ENCODE measurements around the gene ZBTB7C. TPM values are rescaled to one million over a fixed set of nuclear protein-coding genes. Genes with fewer than 3 reads are reported as not detected.

ZBTB7C gene
- total RNA-seq, 1 experiment from 2014 or later, result 0.84 TPM

DNA sequence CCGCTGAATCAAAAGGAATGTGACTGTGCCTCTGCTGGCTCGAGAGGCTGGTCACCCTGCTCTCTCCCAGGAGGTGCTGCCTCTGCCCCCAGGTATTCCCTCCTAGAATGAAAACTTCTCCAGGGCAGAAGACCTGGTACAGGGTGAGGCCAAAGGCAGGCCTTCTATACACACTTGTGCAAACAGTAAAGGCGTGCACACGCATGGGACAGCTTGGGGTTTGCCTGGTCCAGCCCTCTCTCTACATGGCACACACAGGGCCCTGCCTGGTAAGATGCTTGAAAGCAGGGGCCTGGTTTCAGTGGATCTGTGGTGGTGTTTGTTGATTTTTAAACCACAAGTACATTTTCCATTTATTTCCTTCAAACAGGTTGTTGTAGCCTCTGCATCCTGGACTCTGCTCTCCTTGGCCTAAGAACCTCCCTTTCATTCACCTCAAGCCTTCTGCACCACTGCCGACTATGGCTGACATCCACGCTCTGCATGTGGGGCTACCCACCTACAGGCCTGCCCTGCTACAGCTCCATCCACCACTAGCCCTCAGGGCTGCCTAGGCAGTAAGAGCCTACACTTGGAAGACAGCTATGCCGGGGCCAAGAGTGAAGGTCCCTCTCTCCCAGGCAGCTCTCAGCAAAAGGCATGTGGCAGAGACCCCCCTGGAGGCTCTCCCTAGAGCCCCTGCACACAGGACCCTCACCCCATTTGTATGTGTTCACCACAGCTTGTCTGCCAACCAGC, 190.7 kb downstream of the ZBTB7C start:
- in situ Hi-C loops (cut with HindIII; ENCODE audit: low pct_unique_long_range_greater_than_20kb, low sequenced_read_pairs), result no loop called here

DNA sequence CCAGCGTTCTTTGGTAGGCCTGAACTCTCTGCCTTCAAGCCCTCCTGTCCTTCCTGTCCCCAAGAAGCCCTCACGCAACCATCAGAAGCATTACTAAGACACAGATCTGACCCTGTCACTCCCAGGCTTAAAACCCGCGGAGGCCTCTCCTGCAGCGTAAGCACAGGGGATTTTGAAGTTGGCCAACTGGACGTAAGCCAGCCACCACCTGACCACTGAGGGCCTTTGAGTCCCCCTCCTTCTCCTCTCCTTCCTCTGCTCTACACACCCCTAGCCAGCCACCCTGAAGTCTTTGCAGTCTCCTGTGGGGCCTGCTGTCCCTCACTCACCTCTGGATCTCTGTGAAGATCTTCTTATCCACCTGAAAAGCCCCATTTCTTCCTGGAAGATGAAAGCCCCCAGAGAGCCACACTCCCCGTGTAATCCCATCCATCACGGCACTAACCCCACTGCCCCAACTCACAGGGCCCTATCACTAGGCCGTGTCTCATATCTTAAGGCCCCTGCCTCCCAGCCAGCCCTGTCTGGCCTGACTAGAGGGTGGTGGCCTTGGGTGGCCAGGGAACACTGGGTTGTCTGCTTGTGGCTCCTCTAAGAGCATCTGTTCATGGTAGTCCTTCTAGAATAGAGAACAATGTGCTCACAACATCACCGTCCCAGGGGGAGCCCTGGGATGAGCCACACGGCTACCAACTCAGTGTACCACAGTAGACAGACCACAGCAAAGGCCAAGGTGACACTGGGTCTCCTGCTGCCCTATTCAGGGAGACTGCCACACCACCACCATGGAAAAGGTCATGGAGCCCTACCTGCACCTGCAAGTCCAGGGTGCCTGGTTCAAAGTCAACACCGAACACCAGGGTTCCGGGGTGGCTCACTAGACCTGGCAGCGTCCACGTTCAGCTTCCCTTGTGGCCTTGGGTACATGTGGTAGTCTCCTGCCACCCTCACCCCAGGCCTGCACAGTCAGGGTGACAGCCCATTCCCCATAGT, 191.6 kb downstream of the ZBTB7C start:
- in situ Hi-C loops (cut with HindIII; ENCODE audit: low pct_unique_long_range_greater_than_20kb, low sequenced_read_pairs), result no loop called here
- DNase-seq (ENCODE audit: low read depth), result no peak

More for the DNA sequence above, 190.7 kb downstream of the ZBTB7C start:
- DNase-seq (ENCODE audit: low read depth), result no peak

DNA sequence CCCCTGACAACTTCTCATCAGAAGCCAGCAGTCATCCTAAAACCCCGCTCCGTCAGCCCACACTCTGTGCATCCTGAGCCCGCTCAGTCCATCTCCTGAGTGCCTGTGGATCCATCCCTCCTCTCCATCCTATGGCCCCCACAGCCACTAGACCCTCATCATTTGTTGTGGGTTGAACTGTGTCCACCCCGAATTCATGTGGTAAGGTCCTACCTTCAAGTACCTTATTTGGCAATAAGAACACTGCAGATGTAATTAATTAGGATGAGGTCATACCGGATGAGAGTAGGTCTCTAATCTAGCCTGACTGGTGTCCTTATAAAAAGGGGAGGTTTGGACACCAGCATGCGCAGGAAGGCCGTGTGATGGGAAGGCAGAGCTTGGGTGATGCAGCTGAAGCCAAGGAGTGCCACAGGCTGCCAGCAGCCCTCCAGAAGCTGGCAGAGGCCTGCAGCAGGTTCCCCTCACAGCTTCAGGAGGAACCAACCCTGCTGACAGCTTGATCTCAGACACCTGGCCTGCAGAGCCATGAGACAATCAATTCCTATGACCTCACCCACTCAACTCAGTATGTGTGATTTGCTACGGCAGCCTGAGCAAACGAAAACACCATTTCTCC, 192.4 kb downstream of the ZBTB7C start:
- in situ Hi-C loops (cut with HindIII; ENCODE audit: low pct_unique_long_range_greater_than_20kb, low sequenced_read_pairs), result no loop called here
- DNase-seq (ENCODE audit: low read depth), result no peak

DNA sequence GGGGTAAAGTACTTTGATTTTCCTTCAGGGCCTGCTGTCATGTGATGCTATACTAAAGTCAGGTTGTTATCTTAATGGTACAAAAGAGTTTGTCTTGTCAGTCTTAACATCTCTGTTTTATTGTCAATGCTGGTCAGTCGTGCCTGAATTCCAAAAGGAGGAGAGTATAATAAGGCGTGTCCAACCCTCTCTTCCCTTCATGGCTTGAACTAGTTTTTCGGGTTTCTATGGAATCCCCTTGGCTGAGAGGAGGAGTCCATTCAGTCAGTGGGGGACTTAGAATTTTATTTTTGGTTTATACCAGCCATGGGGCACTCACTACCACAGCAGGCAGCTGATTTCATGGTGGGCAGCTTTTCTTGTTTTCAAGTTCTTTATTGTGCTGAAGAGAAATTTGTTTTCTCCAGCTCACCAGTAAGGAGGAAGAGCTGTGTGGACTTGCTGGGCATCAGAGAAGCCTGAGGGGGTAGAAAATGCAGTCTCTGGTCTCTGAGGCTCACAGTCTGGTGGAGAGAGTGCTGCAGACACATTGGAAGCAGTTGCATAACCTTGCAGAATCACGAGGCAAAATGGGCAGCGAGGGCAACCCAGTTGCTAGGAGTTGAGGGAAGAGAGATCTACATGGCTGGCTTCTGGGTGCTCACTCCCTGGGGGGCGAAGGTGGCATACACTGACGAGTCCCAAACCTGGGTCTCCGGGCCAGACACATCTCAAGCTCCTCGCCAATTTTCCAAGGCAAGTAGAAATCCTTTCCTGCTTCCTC, 193.1 kb downstream of the ZBTB7C start:
- in situ Hi-C loops (cut with HindIII; ENCODE audit: low pct_unique_long_range_greater_than_20kb, low sequenced_read_pairs), result no loop called here

DNA sequence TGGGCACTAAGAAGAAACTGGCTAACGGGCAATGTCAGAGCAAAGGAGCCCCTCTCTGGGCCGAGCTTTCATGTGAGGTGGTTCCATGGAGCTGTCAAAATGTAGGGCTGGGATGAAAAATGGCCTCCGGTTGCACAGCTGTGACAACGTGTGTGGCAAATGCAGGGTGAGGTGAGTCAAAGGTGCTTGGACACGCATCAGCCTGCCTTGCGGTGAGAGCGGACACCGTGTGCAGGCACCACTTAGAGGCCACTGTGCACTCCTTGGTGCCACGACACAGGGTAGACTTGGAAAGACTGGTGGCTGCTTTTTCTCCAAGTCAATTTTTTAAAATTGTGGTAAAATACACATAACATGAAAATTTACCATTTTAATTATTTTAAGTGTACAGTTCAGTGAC, 195.4 kb downstream of the ZBTB7C start:
- in situ Hi-C loops (cut with HindIII; ENCODE audit: low pct_unique_long_range_greater_than_20kb, low sequenced_read_pairs), result no loop called here
- DNase-seq (ENCODE audit: low read depth), result no peak

More for the DNA sequence above, 193.1 kb downstream of the ZBTB7C start:
- DNase-seq (ENCODE audit: low read depth), result no peak

DNA sequence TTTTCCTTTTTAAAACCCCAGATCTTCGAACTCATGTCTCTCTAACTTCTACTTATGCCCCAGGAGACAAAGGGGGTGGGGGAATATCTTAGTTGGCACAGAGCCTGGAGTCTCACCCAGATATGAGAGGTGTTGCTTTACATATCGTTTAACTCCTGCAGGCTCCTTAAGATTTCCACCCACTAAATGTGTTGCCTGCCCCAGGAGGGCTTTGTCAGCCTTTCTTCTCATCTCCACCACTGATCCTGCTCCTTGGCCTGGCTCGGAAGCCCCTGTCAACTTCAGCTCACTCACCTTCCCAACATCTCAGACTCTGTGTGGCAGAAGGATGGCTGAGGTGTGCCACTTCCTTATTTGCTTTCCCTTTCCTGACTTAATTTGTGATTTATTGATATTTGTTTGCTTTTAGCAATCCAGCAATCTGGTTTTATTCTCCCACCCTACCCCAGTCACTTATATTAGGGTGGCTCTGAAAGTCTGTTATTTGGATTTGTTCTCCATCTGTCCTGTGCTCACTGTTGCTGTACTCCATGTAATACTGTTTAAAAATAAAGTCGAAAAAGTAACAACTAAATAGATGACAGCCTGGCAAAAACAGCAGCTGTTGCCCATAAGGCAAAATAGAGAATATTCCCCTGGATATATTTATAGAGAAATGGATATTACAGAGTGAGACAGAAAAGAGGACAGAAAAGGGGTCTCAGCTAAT, 200.6 kb downstream of the ZBTB7C start:
- DNase-seq (ENCODE audit: low read depth), result no peak
- in situ Hi-C loops (cut with HindIII; ENCODE audit: low pct_unique_long_range_greater_than_20kb, low sequenced_read_pairs), result no loop called here

DNA sequence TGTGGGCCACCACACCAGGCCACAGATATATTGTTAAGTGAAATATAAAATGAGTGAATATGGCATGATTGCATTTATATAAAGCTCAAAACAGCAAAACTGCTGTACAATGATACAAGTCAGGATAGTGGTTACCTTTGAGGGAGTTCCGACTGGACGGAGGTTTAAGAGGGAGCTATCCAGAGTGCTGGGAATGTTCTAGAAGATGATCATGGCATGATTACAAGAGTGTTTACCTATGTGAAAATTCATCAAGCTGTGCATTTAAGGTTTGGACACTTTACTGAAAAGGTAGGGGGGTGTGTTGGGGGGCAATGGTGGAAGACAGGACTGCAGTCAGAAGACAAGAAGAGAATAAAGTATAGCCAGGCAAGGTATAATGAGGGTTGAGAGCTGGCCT, 201.4 kb downstream of the ZBTB7C start:
- in situ Hi-C loops (cut with HindIII; ENCODE audit: low pct_unique_long_range_greater_than_20kb, low sequenced_read_pairs), result no loop called here
- no peak for DNase-seq (ENCODE audit: low read depth)

DNA sequence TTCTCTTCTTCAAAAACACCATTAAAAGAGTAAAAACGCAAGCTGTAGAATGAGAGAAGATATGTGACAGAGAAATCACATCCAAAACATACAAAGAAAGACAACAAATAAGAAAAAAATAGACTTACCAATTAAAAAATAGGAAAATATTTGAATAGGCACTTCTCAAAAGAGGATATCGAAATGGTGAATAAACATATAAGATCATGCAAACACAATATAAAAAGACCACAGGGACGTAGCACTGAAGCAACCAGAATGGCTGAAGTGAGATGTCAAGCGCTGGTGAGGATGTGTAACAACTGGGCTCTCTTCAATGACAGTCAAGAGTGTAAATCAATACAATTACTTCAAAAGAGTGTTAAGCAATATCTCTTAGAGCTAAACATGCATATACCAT, 202.3 kb downstream of the ZBTB7C start:
- in situ Hi-C loops (cut with HindIII; ENCODE audit: low pct_unique_long_range_greater_than_20kb, low sequenced_read_pairs), result no loop called here

DNA sequence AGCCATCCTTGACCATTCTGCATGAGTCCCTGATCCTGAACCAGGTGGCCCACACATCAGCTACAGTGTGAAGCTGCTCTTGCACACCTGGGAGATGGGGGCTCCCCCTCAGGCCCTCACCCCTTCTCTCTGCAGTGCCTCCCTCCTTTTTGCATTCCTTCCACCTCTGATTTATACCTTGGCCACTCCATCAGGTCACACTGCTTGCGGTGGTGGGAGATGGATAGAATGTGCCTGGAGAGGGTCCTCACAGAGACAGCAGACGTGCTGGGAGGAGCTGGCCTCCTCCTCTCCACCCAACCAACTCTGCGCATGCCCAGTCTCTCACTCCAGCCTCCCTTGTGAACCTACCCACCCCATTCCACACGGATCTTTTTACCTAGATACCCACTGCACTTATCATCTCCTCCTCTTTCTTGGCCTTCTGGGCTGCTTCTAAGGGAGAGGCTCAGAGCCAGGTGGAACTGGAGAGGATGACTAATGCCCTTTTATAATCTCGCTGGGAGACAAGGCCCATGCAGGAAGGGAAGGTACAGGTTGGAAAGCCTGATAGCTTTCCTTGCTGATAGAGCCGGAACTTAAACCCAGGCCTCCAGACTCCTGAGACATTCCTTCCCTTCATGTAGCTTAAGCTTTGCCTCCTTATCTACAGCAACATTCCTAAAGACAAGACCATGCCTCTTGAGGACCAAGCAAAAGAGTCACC, 205.1 kb downstream of the ZBTB7C start:
- in situ Hi-C loops (cut with HindIII; ENCODE audit: low pct_unique_long_range_greater_than_20kb, low sequenced_read_pairs), result no loop called here
- DNase-seq (ENCODE audit: low read depth), result no peak

More for the DNA sequence above, 202.3 kb downstream of the ZBTB7C start:
- DNase-seq (ENCODE audit: low read depth), result no peak

DNA sequence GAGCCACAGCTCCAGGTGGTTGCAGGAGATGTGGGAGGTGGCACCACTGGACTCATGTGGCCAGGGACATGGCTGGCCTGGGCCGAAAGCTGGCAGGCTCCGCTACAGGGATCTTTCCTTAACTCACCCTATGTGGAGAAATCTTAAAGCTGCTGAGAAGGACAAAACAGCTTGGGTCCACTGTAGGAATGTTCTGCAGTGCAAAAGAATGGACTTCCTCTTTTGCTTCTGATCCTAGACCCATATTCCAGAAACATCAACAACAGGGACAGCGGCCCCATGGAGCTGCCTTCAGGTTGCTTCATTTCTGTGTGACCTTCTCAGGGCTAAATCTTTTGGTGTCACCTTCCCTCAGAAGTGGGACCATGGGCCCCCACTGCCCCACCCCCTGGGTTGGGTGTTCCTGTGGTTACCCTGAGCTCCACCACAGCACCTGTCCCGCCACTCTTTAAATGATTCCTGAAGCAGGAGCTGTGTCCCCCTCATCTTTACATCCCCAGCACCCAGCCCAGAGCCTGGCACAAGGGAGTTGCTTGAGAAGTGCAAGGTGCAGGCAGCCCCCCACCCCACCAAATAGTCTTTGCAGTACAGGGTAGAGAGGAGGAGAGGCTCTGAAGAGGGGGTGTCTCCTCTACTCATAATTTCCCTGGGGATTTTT, 205.8 kb downstream of the ZBTB7C start:
- no peak for DNase-seq (ENCODE audit: low read depth)
- in situ Hi-C loops (cut with HindIII; ENCODE audit: low pct_unique_long_range_greater_than_20kb, low sequenced_read_pairs), result no loop called here

DNA sequence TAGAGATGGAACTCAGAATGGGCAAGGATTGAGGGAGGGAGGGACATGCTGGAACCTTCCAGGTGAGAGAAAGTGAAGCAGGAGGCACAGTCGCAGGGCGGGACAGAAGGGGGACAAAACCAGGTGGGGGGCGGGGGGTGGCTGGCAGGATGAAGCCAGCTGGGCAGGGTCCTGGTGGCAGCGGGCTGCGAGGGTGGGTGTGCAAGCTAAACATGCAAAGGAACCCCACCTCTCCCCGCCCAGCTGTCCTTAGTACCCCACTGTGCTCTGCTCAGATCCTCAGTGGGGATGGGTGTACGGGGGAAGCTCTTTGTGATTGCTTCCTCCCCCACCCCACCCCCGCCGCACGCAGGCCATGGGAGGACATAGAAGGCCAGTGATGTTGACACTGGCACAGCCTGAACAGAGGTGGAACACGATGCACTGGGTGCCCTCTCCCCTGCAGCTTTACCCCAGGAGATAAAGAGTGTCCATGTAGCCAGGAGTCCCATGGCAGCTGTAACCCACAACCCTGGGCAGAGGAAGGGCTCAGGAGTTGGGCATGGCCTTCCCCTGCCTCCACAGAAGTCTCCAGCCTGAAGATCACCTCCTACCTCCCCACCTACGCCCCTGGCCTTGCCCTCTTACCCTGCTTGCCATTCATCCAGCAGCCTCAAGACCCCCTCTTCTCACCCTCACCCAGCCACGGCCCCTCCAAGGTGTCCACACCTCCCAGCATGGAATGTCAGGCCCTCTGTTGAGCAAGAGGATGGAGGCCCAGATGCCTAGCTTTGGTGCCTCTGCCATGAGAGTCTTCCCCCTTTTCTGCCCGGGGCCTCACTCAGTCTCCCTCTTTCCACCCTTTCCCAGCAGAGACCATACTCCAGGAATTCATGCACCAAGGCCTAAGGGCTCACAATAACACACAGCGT, 206.6 kb downstream of the ZBTB7C start:
- in situ Hi-C loops (cut with HindIII; ENCODE audit: low pct_unique_long_range_greater_than_20kb, low sequenced_read_pairs), result no loop called here
- DNase-seq (ENCODE audit: low read depth), result no peak

DNA sequence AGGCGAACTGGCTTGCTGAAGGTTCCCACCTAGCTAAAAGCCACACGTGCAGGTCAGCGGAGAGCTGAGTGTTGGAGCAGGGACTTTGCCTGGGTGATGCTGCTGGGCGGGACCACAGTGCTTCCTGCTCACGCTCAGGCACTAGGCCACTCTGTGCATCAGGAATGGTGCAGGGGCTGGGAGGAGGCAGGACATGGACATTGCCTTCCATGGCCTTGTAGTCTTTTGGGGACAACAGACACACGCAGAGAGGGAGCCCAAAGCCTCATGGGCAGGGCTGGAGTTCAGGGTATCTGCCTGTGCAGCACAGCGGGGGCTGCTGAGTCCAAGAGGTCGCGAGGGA, 207.2 kb downstream of the ZBTB7C start:
- in situ Hi-C loops (cut with HindIII; ENCODE audit: low pct_unique_long_range_greater_than_20kb, low sequenced_read_pairs), result no loop called here
- no peak for DNase-seq (ENCODE audit: low read depth)

DNA sequence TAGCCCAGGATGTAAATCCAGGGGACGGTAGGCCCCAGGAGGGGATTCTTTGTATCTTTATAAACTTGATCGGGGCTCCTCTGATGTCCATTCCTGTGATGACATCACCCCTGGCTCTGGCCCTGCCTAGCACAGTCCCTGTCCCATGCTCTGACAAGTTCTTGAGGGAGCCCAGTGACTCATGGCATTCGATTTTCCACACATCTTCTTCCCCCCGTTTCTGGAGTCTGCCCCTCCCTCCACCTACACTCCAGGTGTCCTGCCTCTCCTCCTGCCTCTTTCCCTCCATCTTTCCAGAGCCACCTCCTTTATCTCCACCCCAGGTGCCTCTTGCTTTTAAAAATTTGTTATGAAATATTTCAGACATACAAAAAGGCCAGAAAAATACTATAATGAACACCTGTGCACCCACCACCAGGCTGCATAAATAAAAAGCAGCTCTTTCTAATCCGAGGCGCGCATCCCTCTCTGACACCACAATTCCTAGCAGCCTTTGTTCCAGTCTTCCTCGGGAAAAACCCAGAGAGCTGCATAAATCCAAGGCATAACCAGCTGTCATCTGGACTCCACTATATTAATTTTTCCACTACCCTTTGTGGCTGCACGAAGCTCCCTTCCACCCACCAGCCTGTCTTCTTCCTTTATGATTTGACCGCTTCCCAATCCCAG, 207.7 kb downstream of the ZBTB7C start:
- no peak for DNase-seq (ENCODE audit: low read depth)
- in situ Hi-C loops (cut with HindIII; ENCODE audit: low pct_unique_long_range_greater_than_20kb, low sequenced_read_pairs), result no loop called here

DNA sequence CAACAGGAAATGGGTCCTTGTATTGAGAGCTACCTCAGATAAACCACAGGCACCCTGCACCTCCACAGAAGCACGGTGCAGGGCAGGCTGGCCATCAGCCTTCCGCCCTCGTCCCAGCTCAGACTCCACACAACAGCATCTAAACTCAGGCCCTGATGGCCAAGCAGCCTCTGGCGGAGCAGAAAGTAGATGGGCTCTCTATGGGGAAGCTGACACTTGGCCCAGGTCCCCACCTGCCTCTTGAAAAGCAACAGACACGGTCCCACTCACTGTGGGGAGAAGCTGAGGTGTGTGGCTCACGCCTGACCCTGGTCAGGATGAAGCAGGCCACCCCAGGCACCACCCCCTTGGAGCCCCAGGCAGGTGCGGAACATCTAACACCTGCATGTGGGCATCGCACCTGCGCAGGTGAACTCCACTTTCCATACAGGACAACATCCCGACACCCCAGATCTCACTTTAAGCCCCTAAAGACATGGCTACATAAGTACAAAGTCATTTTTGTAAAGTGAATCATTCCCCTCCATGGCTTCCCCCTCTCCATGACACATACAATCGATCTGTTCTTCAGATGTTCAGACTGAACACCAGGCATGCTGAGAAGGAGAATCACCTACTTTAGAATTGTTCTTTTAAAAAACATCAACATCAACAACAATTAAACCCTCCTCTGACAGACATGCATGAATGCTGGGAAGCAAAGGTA, 208.4 kb downstream of the ZBTB7C start:
- in situ Hi-C loops (cut with HindIII; ENCODE audit: low pct_unique_long_range_greater_than_20kb, low sequenced_read_pairs), result no loop called here
- DNase-seq (ENCODE audit: low read depth), result no peak

DNA sequence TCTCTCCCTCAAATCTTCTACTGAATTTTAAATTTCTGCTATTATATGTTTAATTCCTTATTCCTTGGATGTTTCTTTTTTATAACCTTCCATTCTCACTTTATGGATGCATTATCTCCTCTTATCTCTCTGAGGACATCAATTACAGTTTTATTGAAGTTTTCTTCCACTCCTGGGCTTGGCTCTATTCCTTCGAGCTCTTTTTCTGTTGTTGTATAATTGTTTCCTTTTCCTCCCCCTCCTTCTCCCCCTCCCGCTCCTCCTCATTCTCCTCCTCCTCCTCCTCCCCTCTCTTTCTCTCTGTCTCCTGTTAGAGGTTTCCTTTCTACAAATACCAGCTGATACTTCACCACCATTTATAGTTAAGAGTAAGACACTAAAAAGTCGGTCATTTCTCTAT, 209.8 kb downstream of the ZBTB7C start:
- in situ Hi-C loops (cut with HindIII; ENCODE audit: low pct_unique_long_range_greater_than_20kb, low sequenced_read_pairs), result no loop called here
- no peak for DNase-seq (ENCODE audit: low read depth)
